ENCODE results near the gene SLC16A1. TPM values are rescaled to one million over a fixed set of nuclear protein-coding genes. Genes with fewer than 3 reads are reported as not detected.

The SLC16A1 gene
- 99.7 and 106 TPM in 2 replicates for total RNA-seq (2013; cell fraction: nucleolus; rRNA removed)
- total RNA-seq (2014; rRNA removed) (74.1 and 82.9 TPM in 2 replicates), total RNA-seq (2014; rRNA removed; fragmentation: Illumina TruSeq; extraction: Trizol) (64.7 and 64.9 TPM in 2 replicates), total RNA-seq (2021) (64.2 and 68.6 TPM in 2 replicates), polyA plus RNA-seq (2011; rRNA removed) (106 and 121 TPM in 2 replicates), polyA plus RNA-seq (2014; fragmentation: Illumina TruSeq; extraction: Trizol) (61.5 and 72.0 TPM in 2 replicates), polyA plus RNA-seq (2014; fragmentation: Nextera tagmentation; extraction: Ambion mirVana) (10 to 100 TPM; 40.1 to 45.2 TPM), polyA plus RNA-seq (2014; rRNA removed) (36.8 and 39.0 TPM in 2 replicates), polyA plus RNA-seq (2016; fragmentation: Nextera tagmentation; extraction: Ambion mirVana) (10 to 100 TPM; 66.9 to 73.5 TPM), polyA minus RNA-seq (2011; rRNA and poly(A)+ RNA removed) (204 and 235 TPM in 2 replicates), Bru-seq, nascent RNA (percentile 88 among the genes with signal in this experiment), BruChase-seq, experiment 1, labeled RNA remaining after a 6-hour chase (percentile 87 among the genes with signal in this experiment), BruChase-seq, experiment 2, labeled RNA remaining after a 2-hour chase (percentile 89 among the genes with signal in this experiment)
- polyA plus RNA-seq (2011; ENCODE audit: low read depth) = 25.0 TPM
- 81.8 and 105 TPM in 2 replicates for polyA plus RNA-seq (2011; cell fraction: cytosol; rRNA removed)
- 27.1 and 33.8 TPM in 2 replicates for polyA plus RNA-seq (2011; cell fraction: nucleus; rRNA removed)
- polyA plus RNA-seq (2012) = 35.4 and 36.2 TPM in 2 replicates
- polyA minus RNA-seq (2011; cell fraction: cytosol; rRNA and poly(A)+ RNA removed) = 48.8 and 64.1 TPM in 2 replicates
- 31.1 and 54.0 TPM in 2 replicates for polyA minus RNA-seq (2011; cell fraction: nucleus; rRNA and poly(A)+ RNA removed)
- long read RNA-seq, experiment 1, transcript SLC16A1-201 (5 exons, 3,910 nt) = major isoform, 20 of 26 reads
- long read RNA-seq, experiment 1, partial matches to known transcripts = 2 of 26 reads
- long read RNA-seq, experiment 1, other reads (novel, unspliced or antisense) = 4 of 26 reads
- long read RNA-seq, experiment 2, transcript SLC16A1-201 (5 exons, 3,910 nt) = major isoform, 124 of 191 reads
- long read RNA-seq, experiment 2, partial matches to known transcripts = 48 of 191 reads
- long read RNA-seq, experiment 2, other reads (novel, unspliced or antisense) = 18 of 191 reads

- ChIA-PET POLR2A (interaction anchor here (0.9 to 2.2 kb wide), 9 partner anchors 9 to 117 kb away, joined by 3 to 25 read pairs (median 4); partner anchors contain the start of gene LRIG2), CTCF (interaction anchor here (0.9 to 2.4 kb wide), 7 partner anchors 18 to 240 kb away, joined by 3 to 14 read pairs (median 4); partner anchors contain the start of gene LRIG2), RAD21 (ENCODE audit: unreplicated experiment) (interaction anchor here (0.9 to 3.2 kb wide), 7 partner anchors 9 to 117 kb away, joined by 3 to 44 read pairs (median 6); partner anchors contain the start of gene LRIG2), SMC1A (ENCODE audit: uncharacterized antibody, unreplicated experiment) (interaction anchor here (1.0 to 2.8 kb wide), 6 partner anchors 10 to 117 kb away, joined by 3 to 11 read pairs (median 5); partner anchors contain the start of gene LRIG2)
- H3K79me2 ChIP-seq (ENCODE audit: control insufficient read depth, insufficient read depth, low read length) = peaks cover 98% of the 10 kb centered on the region
- peak within 1 kb of the TSS; percentile 82 for H3K4me3 ChIP-seq
- no peaks in the 10 kb centered on the region for H3K4me1 ChIP-seq (ENCODE audit: control insufficient read depth, insufficient read depth, low read length)
- no peaks in the 10 kb centered on the region for H4K20me1 ChIP-seq (ENCODE audit: control insufficient read depth, insufficient read depth)
- in situ Hi-C loops (cut with MboI) (loop anchor here (25.0 kb wide), 1 partner anchor 1781 kb away; no protein-coding TSS in a partner anchor), intact Hi-C loops (cut with micrococcal nuclease; ENCODE audit: unreplicated experiment) (loop anchor here (2.0 kb wide), 3 partner anchors 75 to 239 kb away; no protein-coding TSS in a partner anchor)
- no peaks in the 10 kb centered on the region; a peak in 1 of 4 replicates for H3K36me3 ChIP-seq (ENCODE audit: control insufficient read depth in 2 of 2, insufficient read depth in 2 of 2, low read length in 1 of 2)
- no peak for FAIRE-seq
- no peaks in the 10 kb centered on the region for H3K9me3 ChIP-seq (replicated peaks; ENCODE audit: control insufficient read depth, insufficient read depth, low read length)
- peak within 1 kb of the TSS; percentile 84 for H2AFZ ChIP-seq (ENCODE audit: control insufficient read depth, low read depth, low read length)
- no TSS peak for BruUV-seq (replicated peaks)
- H3K9ac ChIP-seq (ENCODE audit: control insufficient read depth, insufficient read depth, low read length) = peak within 1 kb of the TSS; percentile 94
- H3K27me3 ChIP-seq (replicated peaks in 1 of 2; ENCODE audit: control insufficient read depth in 2 of 2, insufficient read depth in 2 of 2, low read length in 1 of 2) = no peaks in the 10 kb centered on the region
- WGBS (ENCODE audit: insufficient coverage, insufficient replicate concordance, low lambda C conversion rate, missing lambda C conversion rate) = under 1% methylated on average over 84 of the region's 90 CpGs
- peak within 1 kb of the TSS; percentile 87 for H3K4me2 ChIP-seq (ENCODE audit: control insufficient read depth, insufficient read depth)
- peak; percentile 66 for DNase-seq (ENCODE audit: low read depth, low spot score)
- peak; percentile 81 for ATAC-seq
- H3K27ac ChIP-seq (ENCODE audit: control insufficient read depth, insufficient read depth) = peak within 1 kb of the TSS; percentile 93
- TF ChIP-seq ZBED1 (IDR thresholded peaks at IDR 0.05; ENCODE audit: borderline replicate concordance) = no peak
- TF ChIP-seq YY1 (IDR thresholded peaks at IDR 0.05; ENCODE audit: low read depth, low read length) = peak; percentile 39; the same call in 1 of the 2 replicates
- no peak for TF ChIP-seq EP300 (IDR thresholded peaks at IDR 0.05; ENCODE audit: borderline replicate concordance in 1 of 2, control insufficient read depth in 1 of 2, low read depth in 2 of 2, low read length in 2 of 2)
- TF ChIP-seq SUPT20H (IDR thresholded peaks at IDR 0.05; ENCODE audit: borderline replicate concordance, control insufficient read depth, low read depth, low read length) = no peak
- peak; percentile 76; the same call in 1 of the 2 replicates for TF ChIP-seq TCF3 (IDR thresholded peaks at IDR 0.05; ENCODE audit: borderline replicate concordance, insufficient read depth, low read depth, low read length)
- peak; percentile 46; the same call in 1 of the 2 replicates for TF ChIP-seq CREM (IDR thresholded peaks at IDR 0.05; ENCODE audit: low read depth)
- peak; percentile 55; the same call in 1 of the 2 replicates for TF ChIP-seq TARDBP (IDR thresholded peaks at IDR 0.05; ENCODE audit: borderline replicate concordance)
- TF ChIP-seq SP1 (IDR thresholded peaks at IDR 0.05; ENCODE audit: low read depth, low read length) = no peak
- peak; percentile 96 for TF ChIP-seq MXI1 (IDR thresholded peaks at IDR 0.05; ENCODE audit: low read depth, low read length)
- peak; percentile 88 for TF ChIP-seq ZNF687 (IDR thresholded peaks at IDR 0.05)
- no peak for TF ChIP-seq ZNF622 (IDR thresholded peaks at IDR 0.05)
- peak; percentile 79 for TF ChIP-seq TAF1 (IDR thresholded peaks at IDR 0.05; ENCODE audit: borderline replicate concordance, low read depth, low read length)
Observed at GRCh38 chr1:112955773-112956543, at the start of gene SLC16A1. SLC16A1 (minus strand) TSS chr1:112956196; CDS start chr1:112929308, 26,888 bp downstream.
